Stomach (tissue), 4 donors: ENCODE data around the gene NUP214.

Experiments used
- CTCF ChIP-seq, 7 experiments: fragments of 450-650 bp in 4 of 7; fragments of 200-600 bp in 3 of 7; sonication (generic) in 3 of 7; IDR thresholded peaks; one replicate each; pipeline ENCODE4 v1.5.1; 2016 to 2019; ENCODE audit warnings: antibody characterized with exemption in 7 of 7, control low read depth in 2 of 7, mild to moderate bottlenecking in 1 of 7
- EP300 ChIP-seq: sonication (generic); formaldehyde crosslinking; IDR thresholded peaks from one replicate; pipeline ENCODE4 v1.6.1; 2017; ENCODE audit warnings: antibody characterized with exemption
- POLR2A ChIP-seq, 4 donors: fragments of 450-650 bp; IDR thresholded peaks; one replicate each; pipeline ENCODE4 v1.6.1; 2016; ENCODE audit warnings: antibody characterized with exemption in 4 of 4, control low read depth in 2 of 4, mild to moderate bottlenecking in 1 of 4, moderate library complexity in 1 of 4
- POLR2AphosphoS5 ChIP-seq, 3 donors: sonication (generic); formaldehyde crosslinking; IDR thresholded peaks; one replicate each; pipeline ENCODE4 v1.6.1; 2016; ENCODE audit warnings: antibody characterized with exemption in 3 of 3

- TF ChIP-seq POLR2A (IDR thresholded peaks at IDR 0.05) (no peak), CTCF (IDR thresholded peaks at IDR 0.05) (no peak), EP300 (no peak), POLR2AphosphoS5 (IDR thresholded peaks at IDR 0.05) (no peak)
These were observed 23.7 kb downstream of the NUP214 start for GRCh38 chr9:131148966-131149687.
